RWPE1 (cell line): ENCODE data around the gene COL4A1.

Experiments used
- CTCF ChIA-PET: fragments of 350-600 bp; sonication (Branson Sonifier 250); formaldehyde crosslinking; extraction: SDS; loops from one replicate; lab custom pipeline; 2021; lab: Yijun Ruan, JAX
- POLR2A ChIA-PET: fragments of 400-600 bp; formaldehyde crosslinking; extraction: SDS; loops from one replicate; lab custom pipeline; 2020; ENCODE audit warnings: antibody characterized with exemption; ENCODE audit not compliant: low non-redundant PET; lab: Yijun Ruan, JAX
- DNase-seq: peaks from one replicate; pipeline ENCODE4 v3.0.0; 2012; ENCODE audit warnings: low spot score
- H3K27ac ChIP-seq: fragments of 450-650 bp; 2 replicates; pipeline ENCODE4 v1.5.1; 2017
- TF ChIP-seq, protein P1 (sequence below): fragments of 450-650 bp; conservative IDR thresholded peaks from 2 replicates; pipeline ENCODE4 v1.5.1; 2017; ENCODE audit warnings: low read depth, mild to moderate bottlenecking

Gene COL4A1

DNA sequence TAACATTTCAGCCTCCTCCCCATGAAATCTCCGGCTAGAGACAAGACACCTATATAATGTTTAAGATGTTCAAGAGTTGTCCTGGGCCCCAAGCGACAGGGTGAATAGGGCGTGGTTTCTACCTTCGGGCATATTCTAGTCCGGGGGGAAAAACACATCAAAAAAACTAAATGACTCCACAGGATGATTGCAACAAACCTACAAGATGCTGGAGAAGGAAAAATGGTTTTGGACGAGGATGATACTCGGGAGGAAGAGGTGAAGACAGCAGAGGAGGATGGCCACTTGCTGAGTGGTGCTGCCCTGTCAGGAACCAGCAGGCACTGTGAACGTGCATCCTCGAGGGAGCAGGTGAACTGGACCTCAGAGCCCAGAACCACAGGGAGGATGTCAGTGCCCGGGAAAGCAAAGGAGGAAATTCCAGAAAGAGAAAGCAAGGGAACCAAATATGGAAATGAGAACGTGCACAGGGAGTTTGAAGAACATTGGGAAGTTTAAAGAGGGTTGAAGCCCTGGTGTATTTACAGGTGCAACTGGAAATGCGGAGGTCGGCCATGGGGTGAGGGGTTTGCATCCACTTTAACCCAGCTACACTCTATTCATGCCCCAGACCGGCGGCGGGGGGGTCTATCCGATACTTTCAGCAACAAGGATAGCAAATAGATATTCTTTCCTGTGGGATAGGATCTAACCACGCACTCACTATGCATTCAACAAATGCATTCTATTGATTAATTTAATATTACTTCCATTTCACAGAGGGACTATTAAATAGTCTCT lies 50.6 kb downstream of the COL4A1 start:
- peak overlapping the region; percentile 53 for H3K27ac ChIP-seq
- ChIA-PET CTCF (no interaction called here), POLR2A (no interaction called here)
- TF ChIP-seq, protein P1, sequence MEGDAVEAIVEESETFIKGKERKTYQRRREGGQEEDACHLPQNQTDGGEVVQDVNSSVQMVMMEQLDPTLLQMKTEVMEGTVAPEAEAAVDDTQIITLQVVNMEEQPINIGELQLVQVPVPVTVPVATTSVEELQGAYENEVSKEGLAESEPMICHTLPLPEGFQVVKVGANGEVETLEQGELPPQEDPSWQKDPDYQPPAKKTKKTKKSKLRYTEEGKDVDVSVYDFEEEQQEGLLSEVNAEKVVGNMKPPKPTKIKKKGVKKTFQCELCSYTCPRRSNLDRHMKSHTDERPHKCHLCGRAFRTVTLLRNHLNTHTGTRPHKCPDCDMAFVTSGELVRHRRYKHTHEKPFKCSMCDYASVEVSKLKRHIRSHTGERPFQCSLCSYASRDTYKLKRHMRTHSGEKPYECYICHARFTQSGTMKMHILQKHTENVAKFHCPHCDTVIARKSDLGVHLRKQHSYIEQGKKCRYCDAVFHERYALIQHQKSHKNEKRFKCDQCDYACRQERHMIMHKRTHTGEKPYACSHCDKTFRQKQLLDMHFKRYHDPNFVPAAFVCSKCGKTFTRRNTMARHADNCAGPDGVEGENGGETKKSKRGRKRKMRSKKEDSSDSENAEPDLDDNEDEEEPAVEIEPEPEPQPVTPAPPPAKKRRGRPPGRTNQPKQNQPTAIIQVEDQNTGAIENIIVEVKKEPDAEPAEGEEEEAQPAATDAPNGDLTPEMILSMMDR, result no peak
- DNase-seq, result no peak

DNA sequence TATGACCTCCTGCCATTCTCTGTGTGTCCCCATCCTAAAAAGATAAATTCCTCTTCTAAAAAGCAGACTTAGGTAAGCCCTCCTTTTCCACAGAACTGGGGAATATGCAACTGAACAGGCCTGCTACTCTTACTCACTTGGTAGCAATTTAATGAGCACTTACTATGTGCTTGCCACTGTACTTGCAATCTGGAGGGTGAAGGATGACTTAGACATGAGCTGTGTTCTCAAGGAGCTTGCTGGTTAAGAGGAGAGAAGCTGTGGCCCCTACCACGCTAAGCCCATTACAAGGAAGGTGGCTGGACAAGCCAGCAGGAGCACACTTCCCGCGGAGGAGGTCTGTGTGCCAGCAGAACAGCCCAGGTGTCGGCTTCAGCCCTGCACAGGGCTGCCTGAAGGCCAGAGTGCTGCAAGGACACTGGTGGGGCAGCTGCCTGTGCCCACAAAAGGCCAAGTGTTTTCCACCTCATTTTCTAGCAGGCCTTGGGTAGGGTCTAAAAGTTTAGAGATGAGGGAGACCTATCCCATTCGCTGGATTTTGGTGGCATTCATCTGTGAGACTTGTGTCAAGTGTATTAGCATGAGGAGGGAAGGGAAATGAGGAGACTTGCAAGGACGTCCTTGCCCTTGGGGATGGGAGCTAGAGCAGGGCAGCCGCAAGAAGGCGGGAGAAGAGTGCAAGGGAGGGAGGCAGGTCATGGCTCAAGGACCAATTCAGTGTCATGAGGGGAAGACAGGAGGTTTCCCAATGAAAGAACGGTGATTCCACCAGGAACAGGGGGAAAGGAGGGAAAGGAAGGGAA lies 52.0 kb downstream of the COL4A1 start:
- POLR2A ChIA-PET, result no interaction called here
- DNase-seq, result no peak
- TF ChIP-seq, protein P1, result no peak
- CTCF ChIA-PET, result interaction anchor here (0.7 kb wide), 1 partner anchor 44 kb away, joined by 5 read pairs; no protein-coding TSS in a partner anchor
- H3K27ac ChIP-seq, result peak overlapping the region; percentile 60

DNA sequence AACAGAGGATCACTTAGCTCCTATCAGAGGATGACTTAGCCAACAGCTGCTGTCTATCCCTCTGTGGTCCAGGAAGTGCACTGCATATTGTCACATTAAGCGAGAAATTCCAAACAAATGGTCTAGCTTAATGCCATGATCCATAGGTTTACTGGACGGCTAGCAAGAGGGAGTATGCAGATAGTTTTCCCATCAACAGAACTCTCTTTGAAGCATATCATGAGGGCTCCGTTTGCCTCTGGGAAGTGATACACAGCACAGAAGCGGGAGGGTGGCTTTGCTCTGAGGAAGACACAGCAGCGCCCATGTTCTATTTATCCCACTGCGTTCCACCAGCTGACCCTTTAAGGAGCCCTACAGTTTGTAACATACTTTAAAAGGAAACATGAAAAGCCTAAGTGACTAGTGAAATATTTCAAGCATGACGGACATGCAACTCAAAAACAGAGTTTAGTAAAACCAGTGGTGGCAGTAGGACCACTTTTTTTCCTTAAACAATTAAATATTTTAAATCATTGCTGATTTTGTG lies 52.7 kb downstream of the COL4A1 start:
- DNase-seq, result no peak
- CTCF ChIA-PET, result no interaction called here
- POLR2A ChIA-PET, result no interaction called here
- TF ChIP-seq, protein P1, result no peak
- H3K27ac ChIP-seq, result no peak overlapping the region

DNA sequence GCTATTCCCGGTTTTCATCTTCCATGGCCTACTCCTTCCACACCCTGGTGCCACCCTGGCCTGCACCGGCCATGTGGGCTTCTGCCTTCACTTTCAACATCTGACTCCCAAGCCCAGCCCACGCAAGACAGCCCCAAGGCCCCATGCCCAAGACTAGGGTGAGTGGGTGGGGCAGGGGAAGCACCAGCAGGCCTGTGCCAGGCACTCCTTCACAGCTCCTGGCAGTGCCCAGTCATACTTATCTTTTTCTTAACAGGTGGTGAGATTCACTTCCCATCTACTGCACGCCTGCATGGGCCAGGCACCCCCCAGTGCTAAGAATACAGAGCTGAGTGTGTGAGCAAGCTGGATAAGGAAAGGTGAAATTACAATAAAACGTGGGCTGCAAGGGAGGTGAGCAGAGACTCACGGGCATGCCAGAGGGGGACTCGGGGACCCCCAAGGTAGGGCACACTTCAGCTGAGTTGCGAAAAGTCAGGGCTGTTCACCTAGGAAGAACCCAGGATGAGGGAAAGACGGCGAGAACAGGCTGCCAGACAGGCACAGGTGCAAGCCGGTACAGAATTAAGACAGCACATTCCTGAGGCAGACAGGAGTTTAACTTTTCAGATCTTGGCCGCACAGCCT lies 55.7 kb downstream of the COL4A1 start:
- DNase-seq, result no peak
- TF ChIP-seq, protein P1, result no peak
- CTCF ChIA-PET, result interaction anchor here (0.6 kb wide), 1 partner anchor 95 kb away, joined by 3 read pairs; no protein-coding TSS in a partner anchor
- POLR2A ChIA-PET, result no interaction called here
- peak overlapping the region; percentile 58; the same call in 1 of the 2 replicates for H3K27ac ChIP-seq

DNA sequence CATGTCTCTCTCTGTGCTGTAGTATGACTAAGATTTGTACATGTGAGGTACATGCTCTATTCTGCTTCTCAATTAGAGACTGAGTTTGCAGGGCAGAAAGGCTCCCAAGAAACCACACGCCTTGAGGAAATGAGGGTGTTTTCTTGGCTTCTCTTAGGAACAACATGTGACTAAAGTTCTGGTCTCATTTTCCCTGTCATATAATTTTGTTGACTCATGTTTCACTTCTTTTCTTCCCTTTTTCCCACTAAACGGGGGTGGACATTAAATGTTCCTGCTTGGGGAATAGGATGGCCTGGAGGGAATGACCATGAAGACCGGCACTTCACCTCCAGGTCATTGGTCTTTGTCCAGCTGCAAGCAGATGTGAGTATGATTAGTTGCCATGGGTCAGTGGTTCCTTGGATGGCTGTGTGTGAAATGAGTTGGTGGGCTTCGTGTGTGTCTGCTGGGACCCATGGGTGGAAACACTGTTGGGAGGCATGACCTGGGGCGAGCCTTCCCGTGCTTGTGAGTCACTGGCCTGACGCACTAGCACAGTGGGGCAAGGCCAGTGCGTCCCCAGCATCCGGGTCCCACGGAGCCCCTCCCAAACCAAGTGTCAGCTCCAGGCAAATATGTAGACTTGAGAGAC lies 56.6 kb downstream of the COL4A1 start:
- ChIA-PET CTCF (no interaction called here), POLR2A (no interaction called here)
- no peak for DNase-seq
- TF ChIP-seq, protein P1, result no peak
- peak overlapping the region; percentile 58 for H3K27ac ChIP-seq

DNA sequence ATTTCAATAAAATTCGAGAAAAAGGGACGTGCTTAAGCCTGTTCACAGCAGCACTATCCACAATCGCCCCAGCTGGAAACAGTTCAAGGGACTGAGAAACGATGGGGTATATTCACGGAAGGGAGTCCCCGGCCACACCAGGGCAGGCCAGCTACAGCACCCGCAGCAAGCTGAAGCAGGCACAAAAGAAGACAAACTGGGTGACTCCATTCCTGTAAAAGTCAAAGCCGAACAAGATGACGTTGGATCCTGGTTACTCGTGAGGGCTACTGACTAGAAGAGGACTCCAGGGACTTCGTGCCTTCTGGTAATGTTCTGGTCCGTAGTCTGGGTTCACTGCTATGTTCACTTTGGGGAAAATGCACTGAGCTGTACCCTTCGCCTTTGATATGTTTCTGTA lies 57.6 kb downstream of the COL4A1 start:
- ChIA-PET POLR2A (no interaction called here), CTCF (interaction anchor here (0.9 kb wide), 1 partner anchor 202 kb away, joined by 3 read pairs; no protein-coding TSS in a partner anchor)
- no peak overlapping the region for H3K27ac ChIP-seq
- TF ChIP-seq, protein P1, result no peak
- DNase-seq, result no peak
